Fibroblast of lung (primary cell): Measurements from ENCODE around the gene MAPK9. TPM values are rescaled to one million over a fixed set of nuclear protein-coding genes. Genes with fewer than 3 reads are reported as not detected.

ENCODE experiments used
- DNase-seq, 2 donors: peaks; one replicate each; pipeline versions ENCODE4 v3.0.0 to v3.0.0-alpha.2; 2010; ENCODE audit warnings: low read depth in 2 of 2
- H2AFZ ChIP-seq: 2 replicates; pipeline ENCODE4 v1.5.1; 2012; ENCODE audit warnings: low read length, control low read depth, inconsistent platforms
- H3K27ac ChIP-seq: 2 replicates; pipeline ENCODE4 v1.5.1; 2011; ENCODE audit warnings: low read length, control low read depth; ENCODE audit not compliant: insufficient read depth
- H3K27me3 ChIP-seq: 2 replicates; pipeline ENCODE4 v1.5.1; 2011; ENCODE audit warnings: mild to moderate bottlenecking, low read length; ENCODE audit not compliant: control insufficient read depth, insufficient read depth
- H3K36me3 ChIP-seq: 2 replicates; pipeline ENCODE4 v1.5.1; 2011; ENCODE audit warnings: low read length; ENCODE audit not compliant: control insufficient read depth, insufficient read depth
- H3K4me1 ChIP-seq: 2 replicates; pipeline ENCODE4 v1.5.1; 2011; ENCODE audit warnings: low read length; ENCODE audit not compliant: control insufficient read depth, insufficient read depth; ENCODE audit errors: extremely low read depth
- H3K4me2 ChIP-seq: 2 replicates; pipeline ENCODE4 v1.5.1; 2011; ENCODE audit warnings: low read length, control low read depth; ENCODE audit not compliant: insufficient read depth; ENCODE audit errors: extremely low read depth
- H3K4me3 ChIP-seq, 4 experiments: fragments of 200-600 bp in 1 of 4; sonication (generic) in 1 of 4; replicated peaks in 1 of 4; 2 replicates each; pipeline ENCODE4 v1.5.1; 2011 to 2016; ENCODE audit warnings: low read length in 4 of 4, low read depth in 3 of 4, mild to moderate bottlenecking in 3 of 4, control low read depth in 2 of 4, inconsistent platforms in 1 of 4, mixed read lengths in 1 of 4; ENCODE audit not compliant: insufficient read depth in 1 of 4; ENCODE audit errors: control extremely low read depth in 1 of 4
- H3K79me2 ChIP-seq: 2 replicates; pipeline ENCODE4 v1.5.1; 2012; ENCODE audit warnings: mild to moderate bottlenecking, low read length, inconsistent platforms; ENCODE audit not compliant: control insufficient read depth, insufficient read depth
- H3K9ac ChIP-seq: 2 replicates; pipeline ENCODE4 v1.5.1; 2011; ENCODE audit warnings: mild to moderate bottlenecking, low read length, control low read depth; ENCODE audit not compliant: insufficient read depth
- H3K9me3 ChIP-seq: 2 replicates; pipeline ENCODE4 v1.5.1; 2012; ENCODE audit warnings: low read depth, low read length; ENCODE audit not compliant: control insufficient read depth, insufficient read depth
- H4K20me1 ChIP-seq: 2 replicates; pipeline ENCODE4 v1.5.1; 2011; ENCODE audit warnings: low read length; ENCODE audit not compliant: control insufficient read depth, insufficient read depth; ENCODE audit errors: extremely low read depth
- EZH2 ChIP-seq: IDR thresholded peaks from 2 replicates; pipeline ENCODE4 v1.5.1; 2012; ENCODE audit warnings: low read length, control low read depth, mild to moderate bottlenecking; ENCODE audit errors: missing control alignments
- polyA plus RNA-seq, 2 donors: library from polyadenylated mRNA; depleted of rRNA in 1 of 2; stranded (reverse) in 1 of 2; unstranded in 1 of 2; fragments of >200 nt; gene quantifications; 2 replicates each; pipeline ENCODE4 v1.2.1, GENCODE V29; 2011 to 2012; ENCODE audit warnings: missing spikeins in 1 of 2
- total RNA-seq: library from RNA; depleted of rRNA; stranded (reverse); fragments of >200 nt; gene quantifications from 2 replicates; pipeline ENCODE4 v1.2.1, GENCODE V29; 2014
- TF ChIP-seq, protein P1 (sequence below), 2 donors: IDR thresholded peaks in 1 of 2; conservative IDR thresholded peaks in 1 of 2; 1 replicate in 1 of 2; 2 replicates in 1 of 2; pipeline ENCODE4 v1.5.1; 2011 to 2012; ENCODE audit warnings: low read length in 2 of 2, control low read depth in 1 of 2, inconsistent platforms in 1 of 2, low read depth in 1 of 2, mild to moderate bottlenecking in 1 of 2

MAPK9 gene
- total and polyA plus RNA-seq, 2 donors (not counting 1 experiment from before 2014, with no cell fraction given), result 27.6 to 36.8 TPM

DNA sequence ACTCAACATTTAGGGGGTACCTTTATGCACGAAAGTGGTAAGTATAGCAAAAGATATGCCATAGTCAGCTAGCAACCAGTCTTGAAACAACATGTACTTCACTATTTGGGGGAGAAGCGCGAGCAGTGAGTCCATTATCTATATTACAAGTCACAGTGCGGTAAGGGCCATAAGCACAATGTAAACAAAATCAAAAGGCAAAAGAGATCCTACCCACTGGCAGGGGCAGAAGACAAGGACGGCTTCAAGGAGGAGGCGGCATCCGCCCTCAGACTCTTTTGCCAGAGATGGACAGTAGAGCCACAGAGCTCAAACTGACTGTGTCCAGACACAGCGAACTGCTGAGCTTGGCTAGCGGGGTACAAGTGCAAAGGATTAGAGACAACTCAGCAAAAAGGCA lies 9.6 kb downstream of the MAPK9 start:
- TF ChIP-seq EZH2, result no peak
- TF ChIP-seq, protein P1, sequence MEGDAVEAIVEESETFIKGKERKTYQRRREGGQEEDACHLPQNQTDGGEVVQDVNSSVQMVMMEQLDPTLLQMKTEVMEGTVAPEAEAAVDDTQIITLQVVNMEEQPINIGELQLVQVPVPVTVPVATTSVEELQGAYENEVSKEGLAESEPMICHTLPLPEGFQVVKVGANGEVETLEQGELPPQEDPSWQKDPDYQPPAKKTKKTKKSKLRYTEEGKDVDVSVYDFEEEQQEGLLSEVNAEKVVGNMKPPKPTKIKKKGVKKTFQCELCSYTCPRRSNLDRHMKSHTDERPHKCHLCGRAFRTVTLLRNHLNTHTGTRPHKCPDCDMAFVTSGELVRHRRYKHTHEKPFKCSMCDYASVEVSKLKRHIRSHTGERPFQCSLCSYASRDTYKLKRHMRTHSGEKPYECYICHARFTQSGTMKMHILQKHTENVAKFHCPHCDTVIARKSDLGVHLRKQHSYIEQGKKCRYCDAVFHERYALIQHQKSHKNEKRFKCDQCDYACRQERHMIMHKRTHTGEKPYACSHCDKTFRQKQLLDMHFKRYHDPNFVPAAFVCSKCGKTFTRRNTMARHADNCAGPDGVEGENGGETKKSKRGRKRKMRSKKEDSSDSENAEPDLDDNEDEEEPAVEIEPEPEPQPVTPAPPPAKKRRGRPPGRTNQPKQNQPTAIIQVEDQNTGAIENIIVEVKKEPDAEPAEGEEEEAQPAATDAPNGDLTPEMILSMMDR (conservative IDR thresholded peaks at IDR 0.05 in 1 of 2, IDR thresholded peaks at IDR 0.05 in 1 of 2; ENCODE audit: low read depth in 1 of 2, low read length in 2 of 2), result no peak
- Histone ChIP-seq H3K27ac (no peak overlapping the region), H3K9me3 (no peaks in the 10 kb centered on the region), H3K4me3 (no peak overlapping the region), H3K27me3 (no peaks in the 10 kb centered on the region), H3K36me3 (peaks cover 2% of the 10 kb centered on the region), H4K20me1 (no peaks in the 10 kb centered on the region), H3K9ac (no peak overlapping the region), H3K4me1 (no peaks in the 10 kb centered on the region), H3K79me2 (no peaks in the 10 kb centered on the region), H3K4me2 (no peak overlapping the region), H2AFZ (no peak overlapping the region)
- DNase-seq, result no peak

DNA sequence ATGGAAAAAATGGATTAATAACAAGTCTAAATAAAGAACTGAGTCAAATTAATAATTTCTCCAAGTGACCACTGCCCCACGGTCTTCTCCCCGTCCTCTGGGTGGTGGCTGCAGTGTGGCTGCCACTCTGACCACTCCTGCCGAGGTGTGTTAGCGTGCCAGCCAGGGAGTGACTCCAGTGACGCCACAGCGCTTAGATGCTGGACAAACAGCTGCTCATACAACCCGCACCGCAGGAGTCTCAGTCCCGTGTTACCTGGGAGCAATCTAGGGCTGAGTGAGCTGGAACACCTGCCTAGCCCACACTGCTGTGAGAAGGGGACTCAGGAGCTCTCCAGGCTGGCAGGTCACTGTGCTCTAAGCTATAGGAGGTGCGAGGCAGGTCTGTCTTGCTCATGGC lies 10.2 kb downstream of the MAPK9 start:
- H3K36me3 ChIP-seq, result peaks cover 2% of the 10 kb centered on the region
- no peaks in the 10 kb centered on the region for H3K4me1 ChIP-seq
- H3K27ac ChIP-seq, result no peak overlapping the region
- TF ChIP-seq, protein P1 (conservative IDR thresholded peaks at IDR 0.05 in 1 of 2, IDR thresholded peaks at IDR 0.05 in 1 of 2; ENCODE audit: low read depth in 1 of 2, low read length in 2 of 2), result no peak
- no peak for TF ChIP-seq EZH2
- no peak overlapping the region for H3K4me3 ChIP-seq
- no peaks in the 10 kb centered on the region for H3K79me2 ChIP-seq
- no peaks in the 10 kb centered on the region for H3K9me3 ChIP-seq
- no peak for DNase-seq
- no peaks in the 10 kb centered on the region for H4K20me1 ChIP-seq
- H3K9ac ChIP-seq, result no peak overlapping the region
- H3K27me3 ChIP-seq, result no peaks in the 10 kb centered on the region
- H3K4me2 ChIP-seq, result no peak overlapping the region
- H2AFZ ChIP-seq, result no peak overlapping the region

- Histone ChIP-seq H3K36me3 (peaks cover 2% of the 10 kb centered on the region), H3K79me2 (no peaks in the 10 kb centered on the region), H3K4me1 (no peaks in the 10 kb centered on the region), H3K4me3 (no peak overlapping the region), H3K9me3 (no peaks in the 10 kb centered on the region), H2AFZ (no peak overlapping the region), H4K20me1 (no peaks in the 10 kb centered on the region), H3K4me2 (no peak overlapping the region), H3K27me3 (no peaks in the 10 kb centered on the region), H3K27ac (no peak overlapping the region), H3K9ac (no peak overlapping the region)
- no peak for DNase-seq
- no peak for TF ChIP-seq EZH2
- TF ChIP-seq, protein P1 (conservative IDR thresholded peaks at IDR 0.05 in 1 of 2, IDR thresholded peaks at IDR 0.05 in 1 of 2; ENCODE audit: low read depth in 1 of 2, low read length in 2 of 2), result no peak
Observed at GRCh38 chr5:180274695-180275094, 17.2 kb downstream of the MAPK9 start.
